Gastroesophageal sphincter (tissue), 4 donors: Measurements from ENCODE around the gene MFSD2A. TPM values are rescaled to one million over a fixed set of nuclear protein-coding genes. Genes with fewer than 3 reads are reported as not detected.

Experiments used
- ATAC-seq: fragments of 150-250 bp; one replicate; pipeline ENCODE4 v1.9.1; 2016; ENCODE audit warnings: mild to moderate bottlenecking, moderate library complexity
- H3K27ac ChIP-seq, 4 donors: fragments of 200-600 bp; sonication (generic) in 3 of 4; 1 replicate in 3 of 4; 2 replicates in 1 of 4; pipeline ENCODE4 v1.5.1; 2016 to 2019
- H3K27me3 ChIP-seq: fragments of 200-600 bp; sonication (generic); one replicate; pipeline ENCODE4 v1.5.1; 2019
- H3K36me3 ChIP-seq, 2 donors: fragments of 200-600 bp; sonication (generic); one replicate each; pipeline ENCODE4 v1.5.1; 2019; ENCODE audit warnings: control low read depth in 1 of 2
- H3K4me1 ChIP-seq, 3 donors: fragments of 200-600 bp; sonication (generic); 1 replicate in 2 of 3; 2 replicates in 1 of 3; pipeline ENCODE4 v1.5.1; 2016 to 2019; ENCODE audit warnings: control low read depth in 2 of 3
- H3K4me3 ChIP-seq, 2 donors: fragments of 200-600 bp; sonication (generic); one replicate each; pipeline ENCODE4 v1.5.1; 2019; ENCODE audit warnings: mild to moderate bottlenecking in 1 of 2, moderate library complexity in 1 of 2
- H3K9me3 ChIP-seq, 3 donors: fragments of 200-600 bp; sonication (generic); one replicate each; pipeline ENCODE4 v1.5.1; 2017 to 2019; ENCODE audit warnings: control low read depth in 2 of 3
- EP300 ChIP-seq: sonication (generic); formaldehyde crosslinking; IDR thresholded peaks from one replicate; pipeline ENCODE4 v1.6.1; 2017; ENCODE audit warnings: antibody characterized with exemption, mild to moderate bottlenecking
- POLR2A ChIP-seq, 2 donors: fragments of 450-650 bp; IDR thresholded peaks; one replicate each; pipeline ENCODE4 v1.6.1; 2017; ENCODE audit warnings: antibody characterized with exemption in 2 of 2, mild to moderate bottlenecking in 2 of 2, moderate library complexity in 1 of 2
- POLR2AphosphoS5 ChIP-seq: sonication (generic); formaldehyde crosslinking; IDR thresholded peaks from one replicate; pipeline ENCODE4 v1.6.1; 2017; ENCODE audit warnings: antibody characterized with exemption
- WGBS, 2 donors: methylation state at CpG; one replicate each; pipeline ENCODE4 v1.1.5; 2018; ENCODE audit warnings: low coverage in 1 of 2; 5-methylcytosine and 5-hydroxymethylcytosine counted together
- small RNA-seq, 4 donors: library from RNA; depleted of rRNA; stranded (forward); fragments of <200 nt; gene quantifications; one replicate each; pipeline ENCODE3, GENCODE V24; 2016
- total RNA-seq, 4 donors: library from RNA; depleted of rRNA; stranded (reverse); fragments of >200 nt; gene quantifications; one replicate each; pipeline ENCODE4 v1.1.0, GENCODE V29; 2016
- TF ChIP-seq, protein P1 (sequence below), 4 experiments: fragments of 200-600 bp in 2 of 4; fragments of 450-650 bp in 2 of 4; sonication (generic) in 1 of 4; IDR thresholded peaks; one replicate each; pipeline ENCODE4 v1.5.1; 2017 to 2019; ENCODE audit warnings: antibody characterized with exemption in 4 of 4, mild to moderate bottlenecking in 2 of 4, moderate library complexity in 2 of 4

Gene MFSD2A
- total RNA-seq, 4 donors from 2014 or later = 0.84 to 4.8 (median 1.4) TPM

DNA sequence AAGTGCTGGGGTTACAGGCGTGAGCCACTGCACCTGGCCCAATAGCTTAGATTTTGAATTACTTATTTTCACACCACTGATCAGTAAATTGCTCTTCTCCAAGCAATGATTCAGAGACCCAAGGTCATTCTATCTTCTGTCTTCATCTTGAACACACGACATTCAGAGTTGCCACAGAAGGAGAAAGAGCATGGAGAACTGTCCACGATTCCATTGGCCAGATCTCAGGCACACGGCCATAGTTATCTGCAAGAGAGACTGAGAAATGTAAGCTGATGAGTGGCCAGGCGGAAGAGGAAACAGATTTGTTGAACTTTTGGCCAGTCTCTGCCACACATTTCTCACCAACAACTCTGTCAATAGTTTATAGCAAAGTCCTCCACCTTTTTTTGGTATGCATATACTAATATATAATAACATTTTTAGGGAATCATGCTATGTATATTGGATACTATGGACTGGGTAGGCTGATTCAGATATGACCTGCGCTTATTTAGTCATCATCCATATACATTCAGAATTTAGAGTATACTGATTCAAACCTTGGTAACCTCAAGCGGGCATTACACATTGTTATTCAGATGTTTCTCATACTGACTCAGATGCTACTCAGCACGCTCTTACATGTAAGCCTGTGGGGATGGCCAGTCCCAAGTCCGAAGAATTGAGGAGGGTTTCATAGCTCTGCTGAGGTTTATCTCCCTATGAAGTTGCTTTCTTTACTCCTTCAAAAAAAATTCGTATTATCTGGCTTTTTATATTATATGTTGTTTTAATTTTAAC lies 60.1 kb downstream of the MFSD2A start:
- Histone ChIP-seq H3K27ac (no peak overlapping the region), H3K36me3 (no peaks in the 10 kb centered on the region), H3K4me3 (no peak overlapping the region), H3K9me3 (no peaks in the 10 kb centered on the region), H3K4me1 (no peaks in the 10 kb centered on the region), H3K27me3 (peaks cover 3% of the 10 kb centered on the region)
- WGBS, 2 donors = 54 to 82% methylated on average over 8 to 10 of the region's 10 CpGs
- TF ChIP-seq POLR2A (IDR thresholded peaks at IDR 0.05) = no peak
- TF ChIP-seq, protein P1, sequence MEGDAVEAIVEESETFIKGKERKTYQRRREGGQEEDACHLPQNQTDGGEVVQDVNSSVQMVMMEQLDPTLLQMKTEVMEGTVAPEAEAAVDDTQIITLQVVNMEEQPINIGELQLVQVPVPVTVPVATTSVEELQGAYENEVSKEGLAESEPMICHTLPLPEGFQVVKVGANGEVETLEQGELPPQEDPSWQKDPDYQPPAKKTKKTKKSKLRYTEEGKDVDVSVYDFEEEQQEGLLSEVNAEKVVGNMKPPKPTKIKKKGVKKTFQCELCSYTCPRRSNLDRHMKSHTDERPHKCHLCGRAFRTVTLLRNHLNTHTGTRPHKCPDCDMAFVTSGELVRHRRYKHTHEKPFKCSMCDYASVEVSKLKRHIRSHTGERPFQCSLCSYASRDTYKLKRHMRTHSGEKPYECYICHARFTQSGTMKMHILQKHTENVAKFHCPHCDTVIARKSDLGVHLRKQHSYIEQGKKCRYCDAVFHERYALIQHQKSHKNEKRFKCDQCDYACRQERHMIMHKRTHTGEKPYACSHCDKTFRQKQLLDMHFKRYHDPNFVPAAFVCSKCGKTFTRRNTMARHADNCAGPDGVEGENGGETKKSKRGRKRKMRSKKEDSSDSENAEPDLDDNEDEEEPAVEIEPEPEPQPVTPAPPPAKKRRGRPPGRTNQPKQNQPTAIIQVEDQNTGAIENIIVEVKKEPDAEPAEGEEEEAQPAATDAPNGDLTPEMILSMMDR (IDR thresholded peaks at IDR 0.05) = no peak
- TF ChIP-seq POLR2AphosphoS5 = no peak
- no peak for TF ChIP-seq EP300
- ATAC-seq = no peak

DNA sequence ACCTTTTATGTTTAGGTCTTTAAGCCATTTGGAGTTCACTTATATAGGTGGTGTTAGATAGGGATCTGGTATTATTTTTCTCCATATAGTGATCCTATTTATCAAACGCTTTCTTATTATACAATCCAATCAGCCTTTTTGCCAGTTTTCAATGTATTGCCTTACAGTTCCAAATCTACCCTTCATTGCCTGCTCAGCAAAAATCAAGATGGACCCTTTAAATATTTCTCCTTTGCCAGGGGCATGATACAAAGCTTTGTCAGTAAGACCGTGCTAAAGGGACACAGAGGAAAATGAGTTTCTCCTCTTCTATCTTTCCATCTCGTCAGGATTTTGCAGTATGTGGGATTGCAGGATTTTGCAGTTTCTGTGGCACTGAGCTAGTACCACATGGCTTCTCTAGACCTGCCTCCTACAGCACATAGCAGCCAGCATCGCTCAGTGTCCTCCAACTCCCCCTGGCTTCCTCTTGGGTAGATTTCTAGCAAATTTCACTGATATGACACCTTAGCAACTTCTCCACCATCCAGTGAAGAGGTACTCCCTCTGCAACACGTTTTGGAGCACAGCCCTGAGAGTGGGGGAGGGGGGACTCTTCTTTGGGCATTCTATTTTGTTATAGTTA lies 63.1 kb downstream of the MFSD2A start:
- Histone ChIP-seq H3K4me1 (no peaks in the 10 kb centered on the region), H3K36me3 (no peaks in the 10 kb centered on the region), H3K27ac (no peak overlapping the region), H3K4me3 (no peak overlapping the region), H3K27me3 (peaks cover 3% of the 10 kb centered on the region), H3K9me3 (peaks cover 0 to 6% (median 0%) of the 10 kb centered on the region in 3 donors)
- WGBS, 2 donors = 76 to 85% methylated on average over 3 to 4 of the region's 5 CpGs
- no peak for TF ChIP-seq EP300
- TF ChIP-seq POLR2AphosphoS5 = no peak
- TF ChIP-seq, protein P1 (IDR thresholded peaks at IDR 0.05) = no peak
- TF ChIP-seq POLR2A (IDR thresholded peaks at IDR 0.05) = no peak
- ATAC-seq = no peak

Small RNAs within 50 kb of the gene (small RNA-seq; reads per million reads assigned to genes)
- 0 reads per million in 4 donors for gene RF00019

Other genes with a start within 250 kb of the MFSD2A start
- gene PPIE, start 216.3 kb upstream of the MFSD2A start, total RNA-seq = 10 to 100 TPM; 38.5 to 45.1 (median 42.0) TPM
- gene OXCT2, start 183.8 kb upstream of the MFSD2A start, total RNA-seq = 1 to 10 TPM in 3 of 4 donors, under 1 TPM in 1; 0.49 to 2.6 (median 1.6) TPM
- gene BMP8B, start 166.3 kb upstream of the MFSD2A start, total RNA-seq = 1 to 10 TPM; 2.0 to 4.5 (median 2.2) TPM
- gene TRIT1, start 71.6 kb upstream of the MFSD2A start, total RNA-seq = 10 to 100 TPM; 19.3 to 24.0 (median 21.7) TPM
- 1 to 10 TPM in 1 of 4 donors, under 1 TPM in 2, not detected in 1; 0.27 to 1.2 (median 0.69) TPM for gene MYCL, start 53.2 kb upstream of the MFSD2A start, total RNA-seq
- 100 to 1,000 TPM; 421 to 533 (median 500) TPM for gene CAP1, start 85.6 kb downstream of the MFSD2A start, total RNA-seq
- gene PPT1, start 142.1 kb downstream of the MFSD2A start, total RNA-seq = 10 to 100 TPM; 53.0 to 90.6 (median 65.7) TPM
- 10 to 100 TPM; 19.4 to 28.7 (median 27.9) TPM for gene RLF, start 206.2 kb downstream of the MFSD2A start, total RNA-seq